Measurements from ENCODE around the gene PPP1R13L.

DNA sequence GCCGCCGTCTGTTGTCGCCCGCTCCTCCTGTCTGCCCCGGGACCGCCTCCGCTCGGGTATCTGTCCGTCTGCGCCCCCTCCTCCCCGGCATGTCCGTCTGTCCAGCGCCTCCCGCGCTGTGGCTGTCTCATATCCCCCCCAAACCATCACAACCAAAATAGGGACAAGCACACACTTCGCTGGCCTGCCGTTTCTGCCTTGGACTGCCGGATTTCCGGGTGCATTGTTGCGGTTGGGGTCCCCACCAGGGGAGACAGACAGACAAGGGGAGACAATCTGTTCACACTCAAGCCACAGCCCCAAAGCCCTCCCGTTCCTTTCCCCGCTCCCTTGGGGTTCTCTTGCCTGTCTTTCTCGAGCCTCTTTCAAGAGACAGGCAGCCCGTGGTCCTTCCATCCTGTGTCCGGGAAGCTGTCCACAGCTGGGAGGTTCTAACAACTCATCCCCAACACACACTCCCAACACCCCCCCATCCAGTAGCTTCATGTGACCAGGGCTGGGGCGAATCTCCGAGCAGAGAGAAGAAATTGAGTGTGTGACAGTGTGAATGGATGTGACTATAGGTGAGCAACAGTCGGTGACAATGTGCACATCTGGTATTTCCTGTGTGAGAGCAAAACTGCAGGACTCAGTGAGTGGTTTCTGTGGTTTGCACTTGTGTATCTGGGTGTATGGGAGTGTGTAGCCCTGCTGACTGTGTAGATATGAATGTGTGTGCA, 46.4 kb upstream of the PPP1R13L start:
- TF ChIP-seq, protein P1, sequence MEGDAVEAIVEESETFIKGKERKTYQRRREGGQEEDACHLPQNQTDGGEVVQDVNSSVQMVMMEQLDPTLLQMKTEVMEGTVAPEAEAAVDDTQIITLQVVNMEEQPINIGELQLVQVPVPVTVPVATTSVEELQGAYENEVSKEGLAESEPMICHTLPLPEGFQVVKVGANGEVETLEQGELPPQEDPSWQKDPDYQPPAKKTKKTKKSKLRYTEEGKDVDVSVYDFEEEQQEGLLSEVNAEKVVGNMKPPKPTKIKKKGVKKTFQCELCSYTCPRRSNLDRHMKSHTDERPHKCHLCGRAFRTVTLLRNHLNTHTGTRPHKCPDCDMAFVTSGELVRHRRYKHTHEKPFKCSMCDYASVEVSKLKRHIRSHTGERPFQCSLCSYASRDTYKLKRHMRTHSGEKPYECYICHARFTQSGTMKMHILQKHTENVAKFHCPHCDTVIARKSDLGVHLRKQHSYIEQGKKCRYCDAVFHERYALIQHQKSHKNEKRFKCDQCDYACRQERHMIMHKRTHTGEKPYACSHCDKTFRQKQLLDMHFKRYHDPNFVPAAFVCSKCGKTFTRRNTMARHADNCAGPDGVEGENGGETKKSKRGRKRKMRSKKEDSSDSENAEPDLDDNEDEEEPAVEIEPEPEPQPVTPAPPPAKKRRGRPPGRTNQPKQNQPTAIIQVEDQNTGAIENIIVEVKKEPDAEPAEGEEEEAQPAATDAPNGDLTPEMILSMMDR (IDR thresholded peaks at IDR 0.05) = no peak
- no peak for TF ChIP-seq POLR2A (IDR thresholded peaks at IDR 0.05)
